Measurements from ENCODE around the gene TMEM205. TPM values are rescaled to one million over a fixed set of nuclear protein-coding genes. Genes with fewer than 3 reads are reported as not detected.
"Not testable (repeated sequence)": the region's sequence is repeated elsewhere in the genome, so short reads cannot be mapped to it uniquely, and the experiment has no call there.

The TMEM205 gene
- total RNA-seq, 2 experiments from 2014 or later: 8.8 to 10.4 TPM

DNA sequence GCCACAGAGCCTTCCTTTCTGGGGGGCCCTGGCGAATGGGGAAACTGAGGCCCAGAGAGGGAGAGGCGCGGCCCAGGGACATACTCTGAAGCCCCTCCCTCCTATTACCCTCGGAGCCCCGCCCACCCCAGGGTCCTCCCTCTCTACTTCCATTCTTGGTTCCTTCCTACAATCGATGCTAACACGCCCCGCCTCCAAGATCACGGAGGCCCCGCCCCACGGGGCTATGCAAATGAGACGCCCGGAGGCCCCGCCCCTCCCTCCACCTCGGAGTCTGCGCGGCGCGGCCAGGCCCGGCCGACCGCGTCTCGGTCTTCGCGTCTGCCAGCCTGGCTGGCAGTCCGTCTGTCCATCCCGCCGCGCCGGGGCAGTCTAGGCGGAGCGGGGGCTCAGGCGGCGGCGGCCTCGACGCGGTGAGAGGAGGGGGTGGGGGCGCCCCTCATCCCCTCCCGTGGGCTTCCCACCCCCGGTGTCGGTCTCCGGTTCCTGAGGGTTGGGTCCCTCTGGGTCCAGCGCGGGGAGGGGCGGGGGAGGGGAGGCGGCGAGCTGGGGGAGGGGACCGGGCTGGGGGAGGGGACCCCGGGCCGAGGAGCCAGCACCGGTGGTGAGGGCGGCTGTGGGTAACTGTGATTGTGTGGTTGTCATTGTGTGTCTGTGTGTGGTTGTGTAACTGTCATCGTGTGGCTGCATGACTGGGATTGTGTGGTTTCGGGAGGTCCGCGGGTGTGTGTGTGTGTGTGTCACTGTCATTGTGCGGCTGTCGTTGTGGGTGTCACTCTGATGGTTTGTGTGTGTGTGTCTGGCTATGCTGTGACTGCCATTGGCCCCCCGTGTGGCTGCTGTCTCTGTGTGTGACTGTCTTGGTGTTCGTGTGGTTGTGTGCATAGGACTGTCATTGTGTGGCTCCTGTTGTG, 9.3 kb upstream of the TMEM205 start, which contains the start of gene PLPPR2:
PLPPR2 (plus strand) TSS at position 273 of the 914 bp plus-strand sequence. CDS start 2,242 bp downstream, outside the sequence.
- Mint-ChIP-seq H3K36me3 (ENCODE audit: low read depth) (no peaks in the 10 kb centered on the region), H3K27me3 (peaks cover 5% of the 10 kb centered on the region), H3K9me3 (no peaks in the 10 kb centered on the region), H3K4me3 (peak within 1 kb of the TSS; percentile 68), H3K4me1 (ENCODE audit: low read depth) (peaks cover 10% of the 10 kb centered on the region), H3K27ac (no peak within 1 kb of the TSS)
- TF ChIP-seq, protein P1, sequence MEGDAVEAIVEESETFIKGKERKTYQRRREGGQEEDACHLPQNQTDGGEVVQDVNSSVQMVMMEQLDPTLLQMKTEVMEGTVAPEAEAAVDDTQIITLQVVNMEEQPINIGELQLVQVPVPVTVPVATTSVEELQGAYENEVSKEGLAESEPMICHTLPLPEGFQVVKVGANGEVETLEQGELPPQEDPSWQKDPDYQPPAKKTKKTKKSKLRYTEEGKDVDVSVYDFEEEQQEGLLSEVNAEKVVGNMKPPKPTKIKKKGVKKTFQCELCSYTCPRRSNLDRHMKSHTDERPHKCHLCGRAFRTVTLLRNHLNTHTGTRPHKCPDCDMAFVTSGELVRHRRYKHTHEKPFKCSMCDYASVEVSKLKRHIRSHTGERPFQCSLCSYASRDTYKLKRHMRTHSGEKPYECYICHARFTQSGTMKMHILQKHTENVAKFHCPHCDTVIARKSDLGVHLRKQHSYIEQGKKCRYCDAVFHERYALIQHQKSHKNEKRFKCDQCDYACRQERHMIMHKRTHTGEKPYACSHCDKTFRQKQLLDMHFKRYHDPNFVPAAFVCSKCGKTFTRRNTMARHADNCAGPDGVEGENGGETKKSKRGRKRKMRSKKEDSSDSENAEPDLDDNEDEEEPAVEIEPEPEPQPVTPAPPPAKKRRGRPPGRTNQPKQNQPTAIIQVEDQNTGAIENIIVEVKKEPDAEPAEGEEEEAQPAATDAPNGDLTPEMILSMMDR (IDR thresholded peaks at IDR 0.05): no peak
- H3K4me1 ChIP-seq (ENCODE audit: insufficient read depth, low read length): peaks cover 19% of the 10 kb centered on the region
- CTCF ChIA-PET: no interaction called here
- no peaks in the 10 kb centered on the region for H3K9me3 ChIP-seq (ENCODE audit: control insufficient read depth in 1 of 2, insufficient read depth in 1 of 2, low read length in 2 of 2)
- peak; percentile 65 to 93 (median 82) for DNase-seq
- no peak within 1 kb of the TSS for H3K27ac ChIP-seq (ENCODE audit: low read depth in 1 of 2, low read length in 2 of 2)
- H3K27me3 ChIP-seq (ENCODE audit: control insufficient read depth in 1 of 2, insufficient read depth in 2 of 2, low read length in 2 of 2): no peaks in the 10 kb centered on the region
- H3K36me3 ChIP-seq (ENCODE audit: insufficient read depth, low read length): no peaks in the 10 kb centered on the region
- peak; percentile 98 for ATAC-seq (ENCODE audit: poor library complexity)
- POLR2A ChIA-PET: no interaction called here
- intact Hi-C loops (cut with DNase I, micrococcal nuclease): no loop called here
- H3K4me3 ChIP-seq (ENCODE audit: low read length): peak within 1 kb of the TSS; percentile 36

DNA sequence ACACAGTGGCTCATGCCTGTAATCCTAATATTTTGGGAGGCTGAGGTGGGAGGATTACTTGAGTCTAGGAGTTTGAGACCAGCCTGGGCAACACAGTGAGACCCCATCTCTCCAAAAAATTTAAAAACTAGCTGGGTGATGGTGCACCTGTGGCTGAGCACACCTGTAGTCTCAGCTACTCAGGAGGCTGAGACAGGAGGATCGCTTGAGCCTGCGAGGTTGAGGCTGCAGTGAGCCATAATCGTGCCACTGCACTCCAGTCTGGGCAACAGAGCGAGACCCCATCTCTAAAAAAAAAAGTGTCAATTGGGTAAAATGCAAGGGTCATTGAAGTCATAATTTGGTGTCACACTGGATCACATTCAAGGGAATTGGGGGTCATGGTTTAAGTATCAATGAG, 8.0 kb upstream of the TMEM205 start:
- H3K4me3 Mint-ChIP-seq; H3K36me3 ChIP-seq (ENCODE audit: insufficient read depth, low read length); DNase-seq; H3K27me3 Mint-ChIP-seq; H3K27me3 ChIP-seq (ENCODE audit: control insufficient read depth in 1 of 2, insufficient read depth in 2 of 2, low read length in 2 of 2); H3K4me3 ChIP-seq (ENCODE audit: low read length); H3K27ac ChIP-seq (ENCODE audit: low read depth in 1 of 2, low read length in 2 of 2); CTCF ChIA-PET; intact Hi-C loops (cut with DNase I, micrococcal nuclease); H3K9me3 ChIP-seq (ENCODE audit: control insufficient read depth in 1 of 2, insufficient read depth in 1 of 2, low read length in 2 of 2); H3K27ac Mint-ChIP-seq; H3K36me3 Mint-ChIP-seq (ENCODE audit: low read depth); ATAC-seq (ENCODE audit: poor library complexity); H3K4me1 Mint-ChIP-seq (ENCODE audit: low read depth); H3K9me3 Mint-ChIP-seq: not testable (repeated sequence)
- POLR2A ChIA-PET: interaction anchor here (0.7 kb wide), 1 partner anchor 412 kb away, joined by 4 read pairs; no protein-coding TSS in a partner anchor
- H3K4me1 ChIP-seq (ENCODE audit: insufficient read depth, low read length): peaks cover 19% of the 10 kb centered on the region

DNA sequence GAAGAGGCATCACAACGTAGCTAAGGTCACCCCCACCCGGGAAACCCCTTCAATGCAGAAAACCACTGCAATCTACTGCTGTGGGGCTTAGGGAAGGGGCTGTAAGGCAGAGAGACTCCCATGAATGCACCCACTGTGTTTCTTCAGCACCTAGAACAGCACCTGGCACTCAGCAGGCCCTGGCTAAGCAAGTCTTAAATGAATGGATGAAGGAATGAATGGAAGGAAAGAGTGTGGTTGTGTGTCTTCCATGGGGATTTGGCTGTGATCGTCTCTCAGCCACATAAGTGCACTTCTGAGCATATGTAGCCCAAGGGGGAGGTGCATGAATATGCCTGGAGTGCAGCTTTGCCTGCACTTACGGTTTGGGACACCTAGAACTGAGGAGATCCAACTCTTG, 3.1 kb upstream of the TMEM205 start:
- no peak overlapping the region for H3K4me3 Mint-ChIP-seq
- no peaks in the 10 kb centered on the region for H3K27me3 Mint-ChIP-seq
- ATAC-seq (ENCODE audit: poor library complexity): no peak
- H3K36me3 Mint-ChIP-seq (ENCODE audit: low read depth): peaks cover 6% of the 10 kb centered on the region
- no peak overlapping the region for H3K27ac Mint-ChIP-seq
- DNase-seq: no peak
- H3K9me3 Mint-ChIP-seq: no peaks in the 10 kb centered on the region
- no peaks in the 10 kb centered on the region for H3K27me3 ChIP-seq (ENCODE audit: control insufficient read depth in 1 of 2, insufficient read depth in 2 of 2, low read length in 2 of 2)
- CTCF ChIA-PET: interaction anchor here (0.9 kb wide), 1 partner anchor 32 kb away, joined by 3 read pairs; no protein-coding TSS in a partner anchor
- no peak overlapping the region for H3K4me3 ChIP-seq (ENCODE audit: low read length)
- H3K9me3 ChIP-seq (ENCODE audit: control insufficient read depth in 1 of 2, insufficient read depth in 1 of 2, low read length in 2 of 2): peaks cover 6 to 12% of the 10 kb centered on the region in 2 experiments
- H3K27ac ChIP-seq (ENCODE audit: low read depth in 1 of 2, low read length in 2 of 2): no peak overlapping the region
- TF ChIP-seq, protein P1 (IDR thresholded peaks at IDR 0.05): no peak
- H3K36me3 ChIP-seq (ENCODE audit: insufficient read depth, low read length): no peaks in the 10 kb centered on the region
- peaks cover 29% of the 10 kb centered on the region for H3K4me1 ChIP-seq (ENCODE audit: insufficient read depth, low read length)
- POLR2A ChIA-PET: interaction anchor here (4.5 kb wide), 1 partner anchor 26 kb away, joined by 86 read pairs; the partner anchor contains the start of gene SWSAP1
- intact Hi-C loops (cut with DNase I, micrococcal nuclease): no loop called here
- H3K4me1 Mint-ChIP-seq (ENCODE audit: low read depth): peaks cover 28% of the 10 kb centered on the region

Measured in CD4-positive, alpha-beta T cell (primary cell).